ENCODE data around the gene PPP1R10. TPM values are rescaled to one million over a fixed set of nuclear protein-coding genes. Genes with fewer than 3 reads are reported as not detected.
A peak's percentile ranks its signal among the peaks of the same experiment; 100 is the strongest.

PPP1R10 gene
- total and polyA plus RNA-seq, 2 of the 13 experiments (the other 11 are each of a cell fraction or from before 2014, with no cell fraction given): 26.3 to 38.4 TPM

GRCh38 chr6:30647242-30648116, 30.4 kb upstream of the PPP1R10 start (continued):
- no peak for TF ChIP-seq ZHX1 (CRISPR knock-in tag; IDR thresholded peaks at IDR 0.05; ENCODE audit: low read depth)
- no peak for TF ChIP-seq RFXANK (CRISPR knock-in tag; IDR thresholded peaks at IDR 0.05)
- TF ChIP-seq ZNF670 (CRISPR knock-in tag; IDR thresholded peaks at IDR 0.05; ENCODE audit: borderline replicate concordance): peak; percentile 71; the same call in 1 of the 2 replicates
- TF ChIP-seq SIX1 (CRISPR knock-in tag; IDR thresholded peaks at IDR 0.05; ENCODE audit: borderline replicate concordance): peak; percentile 18; the same call in 1 of the 2 replicates
- no peak for TF ChIP-seq SOX5 (CRISPR knock-in tag; IDR thresholded peaks at IDR 0.05; ENCODE audit: borderline replicate concordance)
- 0 out of 2 replicates have a peak, but pooled peaks have one; percentile 37 for TF ChIP-seq CENPT (CRISPR knock-in tag; IDR thresholded peaks at IDR 0.05; ENCODE audit: low read depth)
- TF ChIP-seq ZNF747 (CRISPR knock-in tag; IDR thresholded peaks at IDR 0.05; ENCODE audit: borderline replicate concordance): peak; percentile 92; the same call in 1 of the 2 replicates
- peak; percentile 89 for TF ChIP-seq ZNF546 (CRISPR knock-in tag; conservative IDR thresholded peaks at IDR 0.05)
- TF ChIP-seq PAX8 (CRISPR knock-in tag; IDR thresholded peaks at IDR 0.05; ENCODE audit: borderline replicate concordance): peak; percentile 50; the same call in 1 of the 2 replicates
- TF ChIP-seq POGK (CRISPR knock-in tag; conservative IDR thresholded peaks at IDR 0.05): peak; percentile 97
- TF ChIP-seq TAF15 (IDR thresholded peaks at IDR 0.05; ENCODE audit: low read depth, low read length, poor library complexity, severe bottlenecking): peak; percentile 96
- TF ChIP-seq TCF12 (IDR thresholded peaks at IDR 0.05): no peak
- peak; percentile 97 for TF ChIP-seq TCF12 (CRISPR knock-in tag; IDR thresholded peaks at IDR 0.05)
- TF ChIP-seq ZNF614 (CRISPR knock-in tag; IDR thresholded peaks at IDR 0.05; ENCODE audit: borderline replicate concordance): peak; percentile 58; the same call in 1 of the 2 replicates
- TF ChIP-seq MIXL1 (CRISPR knock-in tag; IDR thresholded peaks at IDR 0.05): peak; percentile 37; the same call in 1 of the 2 replicates
- TF ChIP-seq ETV5 (CRISPR knock-in tag; IDR thresholded peaks at IDR 0.05; ENCODE audit: borderline replicate concordance): peak; percentile 71
- peak; percentile 90 for TF ChIP-seq MLX (CRISPR knock-in tag; IDR thresholded peaks at IDR 0.05)
- peak; percentile 7; the same call in 1 of the 2 replicates for TF ChIP-seq KDM1A (CRISPR knock-in tag; IDR thresholded peaks at IDR 0.05)
- TF ChIP-seq ZSCAN25 (CRISPR knock-in tag; IDR thresholded peaks at IDR 0.05): peak; percentile 99
- TF ChIP-seq ZBTB10 (CRISPR knock-in tag; IDR thresholded peaks at IDR 0.05; ENCODE audit: borderline replicate concordance): peak; percentile 89
- TF ChIP-seq ZNF570 (CRISPR knock-in tag; IDR thresholded peaks at IDR 0.05; ENCODE audit: borderline replicate concordance): no peak
